Astrocyte of the cerebellum (primary cell): ENCODE measurements around the gene ZBP1.

ENCODE experiments used
- DNase-seq: peaks from one replicate; pipeline ENCODE4 v3.0.0-alpha.2; 2011; ENCODE audit warnings: low read depth
- H3K4me3 ChIP-seq: 2 replicates; pipeline ENCODE4 v1.5.1; 2011; ENCODE audit warnings: mild to moderate bottlenecking, low read depth, low read length, moderate library complexity
- CTCF ChIP-seq: IDR thresholded peaks from 2 replicates; pipeline ENCODE4 v1.5.1; 2012; ENCODE audit warnings: low read length, low read depth, moderate library complexity, mild to moderate bottlenecking; ENCODE audit errors: missing control alignments
- in situ Hi-C: cut with HindIII; loops from 2 replicates; pipeline ENCODE4 v1.10.0; 2017; ENCODE audit warnings: low sequenced_read_pairs

ZBP1 gene

GRCh38 chr20:57580478-57581201 is 39.6 kb downstream of the ZBP1 start:
- no peak for TF ChIP-seq CTCF
- no peak for DNase-seq
- in situ Hi-C loops: no loop called here
- no peak overlapping the region for H3K4me3 ChIP-seq

- in situ Hi-C loops: no loop called here
- H3K4me3 ChIP-seq: no peak overlapping the region
- DNase-seq: no peak
- no peak for TF ChIP-seq CTCF
Observed at GRCh38 chr20:57579898-57580447, 40.3 kb downstream of the ZBP1 start.

GRCh38 chr20:57579331-57579897 is 40.8 kb downstream of the ZBP1 start:
- no peak for TF ChIP-seq CTCF
- DNase-seq: no peak
- in situ Hi-C loops: no loop called here

GRCh38 chr20:57578476-57579165 is 41.6 kb downstream of the ZBP1 start:
- no peak for DNase-seq
- no peak overlapping the region for H3K4me3 ChIP-seq
- in situ Hi-C loops: no loop called here
- no peak for TF ChIP-seq CTCF

More at GRCh38 chr20:57579331-57579897, 40.8 kb downstream of the ZBP1 start:
- no peak overlapping the region for H3K4me3 ChIP-seq

- in situ Hi-C loops: no loop called here
- no peak overlapping the region for H3K4me3 ChIP-seq
- no peak for TF ChIP-seq CTCF
- no peak for DNase-seq
Observed at GRCh38 chr20:57577679-57578475, 42.3 kb downstream of the ZBP1 start.
